HEK293 (cell line): Measurements from ENCODE around the gene TSHZ2.

ENCODE experiments used
- CTCF ChIA-PET: fragments of 350-600 bp; formaldehyde crosslinking; extraction: SDS; loops from one replicate; lab custom pipeline; 2021; ENCODE audit warnings: antibody characterized with exemption; lab: Yijun Ruan, JAX
- POLR2A ChIA-PET: fragments of 300-600 bp; formaldehyde crosslinking; extraction: SDS; loops from one replicate; lab custom pipeline; 2020; ENCODE audit warnings: antibody characterized with exemption, inconsistent platforms; lab: Yijun Ruan, JAX
- H3K27ac ChIP-seq: fragments of 200-500 bp; sonication (Bioruptor generic); 2 replicates; pipeline ENCODE4 v1.5.1; 2014; ENCODE audit warnings: low read depth, low read length, control low read depth, inconsistent platforms; ENCODE audit errors: extremely low read depth
- H3K36me3 ChIP-seq, 2 experiments: fragments of 200-500 bp in 1 of 2; sonication (Bioruptor generic) in 1 of 2; 1 replicate in 1 of 2; 2 replicates in 1 of 2; pipeline ENCODE4 v1.5.1; 2014 to 2017; ENCODE audit warnings: inconsistent platforms in 2 of 2, low read length in 2 of 2; ENCODE audit not compliant: control insufficient read depth in 2 of 2, insufficient read depth in 1 of 2
- H3K4me1 ChIP-seq: fragments of 200-500 bp; sonication (Bioruptor generic); 2 replicates; pipeline ENCODE4 v1.5.1; 2014; ENCODE audit warnings: mild to moderate bottlenecking, low read length, inconsistent platforms; ENCODE audit not compliant: control insufficient read depth, insufficient read depth
- H3K4me3 ChIP-seq: 2 replicates; pipeline ENCODE4 v1.5.1; 2011; ENCODE audit warnings: low read depth, mild to moderate bottlenecking, control low read depth, low read length, moderate library complexity
- H3K9me3 ChIP-seq: fragments of 200-500 bp; sonication (Bioruptor generic); 2 replicates; pipeline ENCODE4 v1.5.1; 2014; ENCODE audit warnings: low read depth, low read length, inconsistent platforms; ENCODE audit not compliant: control insufficient read depth, insufficient read depth
- ELK4 ChIP-seq: IDR thresholded peaks from 2 replicates; pipeline ENCODE4 v1.6.1; 2011; ENCODE audit warnings: mild to moderate bottlenecking, low read depth, low read length, borderline replicate concordance
- GFI1B ChIP-seq: fragments of 450-650 bp; formaldehyde crosslinking; IDR thresholded peaks from 2 replicates; pipeline ENCODE4 v1.5.1; 2016; ENCODE audit warnings: missing biosample characterization, missing genetic modification characterization
- GLI4 ChIP-seq: fragments of 450-650 bp; formaldehyde crosslinking; IDR thresholded peaks from 2 replicates; pipeline ENCODE4 v1.5.1; 2016; ENCODE audit warnings: missing biosample characterization, missing genetic modification characterization
- KLF10 ChIP-seq: fragments of 450-650 bp; IDR thresholded peaks from 2 replicates; pipeline ENCODE4 v1.5.1; 2018; ENCODE audit warnings: missing biosample characterization, mild to moderate bottlenecking, missing genetic modification characterization
- MYNN ChIP-seq: fragments of 450-650 bp; formaldehyde crosslinking; IDR thresholded peaks from 2 replicates; pipeline ENCODE4 v1.5.1; 2016; ENCODE audit warnings: missing biosample characterization, missing genetic modification characterization, borderline replicate concordance
- MZF1 ChIP-seq: fragments of 450-650 bp; formaldehyde crosslinking; IDR thresholded peaks from 2 replicates; pipeline ENCODE4 v1.5.1; 2017; ENCODE audit warnings: missing biosample characterization, missing genetic modification characterization, borderline replicate concordance
- OSR2 ChIP-seq: fragments of 450-650 bp; formaldehyde crosslinking; IDR thresholded peaks from 2 replicates; pipeline ENCODE4 v1.5.1; 2016; ENCODE audit warnings: missing biosample characterization, missing genetic modification characterization
- OVOL3 ChIP-seq: fragments of 450-650 bp; formaldehyde crosslinking; IDR thresholded peaks from 2 replicates; pipeline ENCODE4 v1.5.1; 2016; ENCODE audit warnings: missing biosample characterization, missing genetic modification characterization
- TRIM28 ChIP-seq: IDR thresholded peaks from 2 replicates; pipeline ENCODE4 v1.6.1; 2011; ENCODE audit warnings: low read length, control low read depth, borderline replicate concordance
- WT1 ChIP-seq: fragments of 450-650 bp; formaldehyde crosslinking; IDR thresholded peaks from 2 replicates; pipeline ENCODE4 v1.5.1; 2016; ENCODE audit warnings: missing biosample characterization, missing genetic modification characterization
- ZBTB26 ChIP-seq: fragments of 450-650 bp; formaldehyde crosslinking; optimal IDR thresholded peaks from 2 replicates; pipeline ENCODE3; 2016; ENCODE audit warnings: missing biosample characterization, mild to moderate bottlenecking, missing genetic modification characterization
- ZBTB48 ChIP-seq: fragments of 450-650 bp; formaldehyde crosslinking; IDR thresholded peaks from 2 replicates; pipeline ENCODE4 v1.5.1; 2016; ENCODE audit warnings: missing biosample characterization, missing genetic modification characterization
- ZBTB7A ChIP-seq: fragments of 450-650 bp; formaldehyde crosslinking; IDR thresholded peaks from 2 replicates; pipeline ENCODE4 v1.5.1; 2016; ENCODE audit warnings: low read depth, missing biosample characterization, missing genetic modification characterization
- ZFP69B ChIP-seq: fragments of 450-650 bp; formaldehyde crosslinking; IDR thresholded peaks from 2 replicates; pipeline ENCODE4 v1.5.1; 2016; ENCODE audit warnings: missing biosample characterization, missing genetic modification characterization
- ZNF133 ChIP-seq: fragments of 450-650 bp; formaldehyde crosslinking; IDR thresholded peaks from 2 replicates; pipeline ENCODE4 v1.5.1; 2016; ENCODE audit warnings: missing biosample characterization, missing genetic modification characterization
- ZNF169 ChIP-seq: fragments of 450-650 bp; formaldehyde crosslinking; IDR thresholded peaks from 2 replicates; pipeline ENCODE4 v1.5.1; 2016; ENCODE audit warnings: missing biosample characterization, missing genetic modification characterization
- ZNF174 ChIP-seq: fragments of 450-650 bp; formaldehyde crosslinking; IDR thresholded peaks from 2 replicates; pipeline ENCODE4 v1.5.0; 2017; ENCODE audit warnings: missing biosample characterization, mild to moderate bottlenecking, missing genetic modification characterization
- ZNF239 ChIP-seq: fragments of 450-650 bp; formaldehyde crosslinking; IDR thresholded peaks from 2 replicates; pipeline ENCODE4 v1.5.1; 2016; ENCODE audit warnings: missing biosample characterization, missing genetic modification characterization
- ZNF366 ChIP-seq: fragments of 450-650 bp; formaldehyde crosslinking; conservative IDR thresholded peaks from 2 replicates; pipeline ENCODE4 v1.5.1; 2016; ENCODE audit warnings: missing biosample characterization, missing genetic modification characterization
- ZNF416 ChIP-seq: fragments of 450-650 bp; formaldehyde crosslinking; IDR thresholded peaks from 2 replicates; pipeline ENCODE4 v1.5.1; 2016; ENCODE audit warnings: missing biosample characterization, missing genetic modification characterization
- ZNF433 ChIP-seq: fragments of 450-650 bp; formaldehyde crosslinking; IDR thresholded peaks from 2 replicates; pipeline ENCODE4 v1.5.1; 2016; ENCODE audit warnings: missing biosample characterization, missing genetic modification characterization, low read depth
- ZNF473 ChIP-seq: fragments of 450-650 bp; formaldehyde crosslinking; IDR thresholded peaks from 2 replicates; pipeline ENCODE4 v1.5.1; 2017; ENCODE audit warnings: missing biosample characterization, missing genetic modification characterization
- ZNF529 ChIP-seq: fragments of 450-650 bp; formaldehyde crosslinking; IDR thresholded peaks from 2 replicates; pipeline ENCODE4 v1.5.1; 2017; ENCODE audit warnings: missing genetic modification characterization, missing biosample characterization; ENCODE audit not compliant: insufficient replicate concordance
- ZNF548 ChIP-seq: fragments of 450-650 bp; formaldehyde crosslinking; IDR thresholded peaks from 2 replicates; pipeline ENCODE4 v1.5.1; 2016; ENCODE audit warnings: missing biosample characterization, missing genetic modification characterization
- ZNF580 ChIP-seq: fragments of 450-650 bp; formaldehyde crosslinking; IDR thresholded peaks from 2 replicates; pipeline ENCODE4 v1.5.1; 2016; ENCODE audit warnings: missing biosample characterization, missing genetic modification characterization
- ZNF623 ChIP-seq: fragments of 450-650 bp; formaldehyde crosslinking; IDR thresholded peaks from 2 replicates; pipeline ENCODE4 v1.5.1; 2016; ENCODE audit warnings: missing biosample characterization, missing genetic modification characterization
- ZNF626 ChIP-seq: fragments of 450-650 bp; sonication (Bioruptor Pico); formaldehyde crosslinking; IDR thresholded peaks from 2 replicates; pipeline ENCODE4 v1.5.1; 2018; ENCODE audit warnings: missing biosample characterization, missing genetic modification characterization, inconsistent platforms
- ZNF645 ChIP-seq: fragments of 450-650 bp; formaldehyde crosslinking; IDR thresholded peaks from 2 replicates; pipeline ENCODE4; 2016; ENCODE audit warnings: missing biosample characterization, missing genetic modification characterization
- ZNF660 ChIP-seq: fragments of 450-650 bp; IDR thresholded peaks from 2 replicates; pipeline ENCODE4 v1.5.1; 2018; ENCODE audit warnings: missing biosample characterization, mild to moderate bottlenecking, missing genetic modification characterization
- ZNF664 ChIP-seq: fragments of 450-650 bp; formaldehyde crosslinking; IDR thresholded peaks from 2 replicates; pipeline ENCODE4 v1.5.1; 2016; ENCODE audit warnings: missing biosample characterization, missing genetic modification characterization
- ZNF701 ChIP-seq: fragments of 450-650 bp; formaldehyde crosslinking; IDR thresholded peaks from 2 replicates; pipeline ENCODE4 v1.5.1; 2016; ENCODE audit warnings: missing biosample characterization, missing genetic modification characterization
- TF ChIP-seq, protein P1 (sequence below): fragments of 450-650 bp; IDR thresholded peaks from 2 replicates; pipeline ENCODE4 v1.5.1; 2018; ENCODE audit warnings: missing biosample characterization, missing genetic modification characterization

The TSHZ2 gene

DNA sequence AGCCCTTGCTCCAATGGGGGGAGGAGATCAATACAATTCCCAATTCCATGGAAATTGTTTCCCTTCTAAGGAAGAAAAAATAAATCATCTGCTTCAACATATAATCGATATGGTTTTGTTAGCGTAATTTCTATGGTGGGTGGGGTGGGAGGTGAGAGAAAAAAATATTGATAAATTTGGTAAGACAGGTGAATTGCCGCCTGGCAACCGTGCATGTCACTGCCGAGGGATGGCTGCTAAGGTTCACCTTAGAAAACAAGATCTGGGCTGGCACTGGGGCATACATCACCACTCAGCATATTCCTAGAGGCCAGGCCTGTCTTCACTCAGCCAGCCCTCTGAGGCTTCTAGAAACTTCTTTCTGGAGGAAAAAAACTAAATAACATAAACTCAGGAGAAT lies 517.4 kb downstream of the TSHZ2 start:
- ChIA-PET CTCF (no interaction called here), POLR2A (no interaction called here)
- TF ChIP-seq ZNF366 (tag by site-specific recombination): no peak
- no peak for TF ChIP-seq ZFP69B (tag by site-specific recombination)
- no peak for TF ChIP-seq ZNF701
- TF ChIP-seq ZNF473 (tag by site-specific recombination): no peak
- TF ChIP-seq ZBTB26 (tag by site-specific recombination): no peak
- no peak for TF ChIP-seq ZBTB7A (tag by site-specific recombination)
- TF ChIP-seq ZBTB48: no peak
- TF ChIP-seq ZNF623 (tag by site-specific recombination): no peak
- TF ChIP-seq OSR2 (tag by site-specific recombination): no peak
- no peak for TF ChIP-seq ZNF660 (tag by site-specific recombination)
- TF ChIP-seq, protein P1, sequence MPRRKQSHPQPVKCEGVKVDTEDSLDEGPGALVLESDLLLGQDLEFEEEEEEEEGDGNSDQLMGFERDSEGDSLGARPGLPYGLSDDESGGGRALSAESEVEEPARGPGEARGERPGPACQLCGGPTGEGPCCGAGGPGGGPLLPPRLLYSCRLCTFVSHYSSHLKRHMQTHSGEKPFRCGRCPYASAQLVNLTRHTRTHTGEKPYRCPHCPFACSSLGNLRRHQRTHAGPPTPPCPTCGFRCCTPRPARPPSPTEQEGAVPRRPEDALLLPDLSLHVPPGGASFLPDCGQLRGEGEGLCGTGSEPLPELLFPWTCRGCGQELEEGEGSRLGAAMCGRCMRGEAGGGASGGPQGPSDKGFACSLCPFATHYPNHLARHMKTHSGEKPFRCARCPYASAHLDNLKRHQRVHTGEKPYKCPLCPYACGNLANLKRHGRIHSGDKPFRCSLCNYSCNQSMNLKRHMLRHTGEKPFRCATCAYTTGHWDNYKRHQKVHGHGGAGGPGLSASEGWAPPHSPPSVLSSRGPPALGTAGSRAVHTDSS (tag by site-specific recombination): no peak
- no peak for TF ChIP-seq OVOL3 (tag by site-specific recombination)
- TF ChIP-seq MZF1 (tag by site-specific recombination): no peak
- TF ChIP-seq GLI4 (tag by site-specific recombination): no peak
- no peak for TF ChIP-seq KLF10 (tag by site-specific recombination)
- TF ChIP-seq MYNN: no peak
- TF ChIP-seq ZNF645 (tag by site-specific recombination): no peak
- TF ChIP-seq ELK4: no peak
- TF ChIP-seq ZNF174 (tag by site-specific recombination): no peak
- no peak overlapping the region for H3K27ac ChIP-seq
- H3K4me3 ChIP-seq: no peak overlapping the region
- peaks cover 0 to 5% of the 10 kb centered on the region in 2 experiments; a peak in 1 of 3 replicates for H3K36me3 ChIP-seq
- no peaks in the 10 kb centered on the region for H3K9me3 ChIP-seq
- H3K4me1 ChIP-seq: no peaks in the 10 kb centered on the region

DNA sequence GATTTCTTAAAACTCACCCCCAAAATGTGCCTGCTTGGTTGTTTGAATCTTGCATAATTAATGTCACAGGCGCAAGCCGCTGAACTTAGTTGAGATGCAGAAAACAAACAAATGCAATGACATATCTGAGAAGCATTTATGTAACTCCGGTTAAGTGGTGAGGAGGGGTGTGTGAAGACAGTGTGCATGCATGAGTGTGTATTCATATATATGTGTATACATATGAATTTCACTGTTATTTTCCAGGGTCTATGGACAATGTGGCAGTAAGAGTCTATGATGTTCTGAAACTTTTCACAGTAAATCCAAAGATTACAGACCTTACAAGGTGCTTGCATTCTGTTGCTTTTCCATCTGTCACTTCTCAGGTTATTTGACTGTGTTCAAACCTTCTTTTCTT lies 518.5 kb downstream of the TSHZ2 start:
- H3K4me3 ChIP-seq: no peak overlapping the region
- no peak overlapping the region for H3K27ac ChIP-seq
- no peaks in the 10 kb centered on the region for H3K4me1 ChIP-seq
- TF ChIP-seq ZNF416 (tag by site-specific recombination): no peak
- no peak for TF ChIP-seq ZNF529
- TF ChIP-seq ZNF626 (tag by site-specific recombination): no peak
- TF ChIP-seq TRIM28: no peak
- TF ChIP-seq ZNF580: no peak
- TF ChIP-seq ZNF133 (tag by site-specific recombination): no peak
- TF ChIP-seq ZNF239 (tag by site-specific recombination): no peak
- no peak for TF ChIP-seq WT1 (tag by site-specific recombination)
- TF ChIP-seq ZNF701: no peak
- TF ChIP-seq ZNF169 (tag by site-specific recombination): no peak
- no peak for TF ChIP-seq MZF1 (tag by site-specific recombination)
- no peak for TF ChIP-seq GFI1B
- TF ChIP-seq ZNF664 (tag by site-specific recombination): no peak
- TF ChIP-seq OSR2 (tag by site-specific recombination): no peak
- TF ChIP-seq ZNF548 (tag by site-specific recombination): no peak
- no peak for TF ChIP-seq ZNF433 (tag by site-specific recombination)
- no peaks in the 10 kb centered on the region for H3K9me3 ChIP-seq
- ChIA-PET POLR2A (no interaction called here), CTCF (interaction anchor here (0.6 kb wide), 2 partner anchors 23 to 80 kb away, joined by 3 read pairs; no protein-coding TSS in a partner anchor)
- H3K36me3 ChIP-seq: peaks cover 0 to 5% of the 10 kb centered on the region in 2 experiments; a peak in 1 of 3 replicates
